ENCODE measurements around the gene EPC1.

DNA sequence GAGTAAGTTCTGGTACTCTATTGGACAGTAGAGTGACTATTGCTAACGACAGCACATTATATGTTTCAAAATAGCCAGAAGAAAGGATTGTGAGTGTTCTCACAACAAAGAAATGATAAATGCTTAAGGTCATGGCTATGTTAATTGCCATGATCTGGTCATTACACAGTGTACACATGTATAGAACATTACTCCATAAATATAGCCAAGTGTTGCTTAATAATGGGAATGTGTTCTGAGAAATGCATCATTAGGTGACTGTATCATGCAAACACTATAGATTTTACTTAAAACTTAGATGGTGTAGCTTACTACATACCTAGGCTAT lies 19.6 kb downstream of the EPC1 start:
- TF ChIP-seq, protein P1, sequence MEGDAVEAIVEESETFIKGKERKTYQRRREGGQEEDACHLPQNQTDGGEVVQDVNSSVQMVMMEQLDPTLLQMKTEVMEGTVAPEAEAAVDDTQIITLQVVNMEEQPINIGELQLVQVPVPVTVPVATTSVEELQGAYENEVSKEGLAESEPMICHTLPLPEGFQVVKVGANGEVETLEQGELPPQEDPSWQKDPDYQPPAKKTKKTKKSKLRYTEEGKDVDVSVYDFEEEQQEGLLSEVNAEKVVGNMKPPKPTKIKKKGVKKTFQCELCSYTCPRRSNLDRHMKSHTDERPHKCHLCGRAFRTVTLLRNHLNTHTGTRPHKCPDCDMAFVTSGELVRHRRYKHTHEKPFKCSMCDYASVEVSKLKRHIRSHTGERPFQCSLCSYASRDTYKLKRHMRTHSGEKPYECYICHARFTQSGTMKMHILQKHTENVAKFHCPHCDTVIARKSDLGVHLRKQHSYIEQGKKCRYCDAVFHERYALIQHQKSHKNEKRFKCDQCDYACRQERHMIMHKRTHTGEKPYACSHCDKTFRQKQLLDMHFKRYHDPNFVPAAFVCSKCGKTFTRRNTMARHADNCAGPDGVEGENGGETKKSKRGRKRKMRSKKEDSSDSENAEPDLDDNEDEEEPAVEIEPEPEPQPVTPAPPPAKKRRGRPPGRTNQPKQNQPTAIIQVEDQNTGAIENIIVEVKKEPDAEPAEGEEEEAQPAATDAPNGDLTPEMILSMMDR (conservative IDR thresholded peaks at IDR 0.05; ENCODE audit: low read length) = no peak
- TF ChIP-seq EZH2phosphoT487 (IDR thresholded peaks at IDR 0.05; ENCODE audit: borderline replicate concordance) = no peak

Measured in Loucy (cell line).